GM20000 (cell line): ENCODE results near the gene LIM2.

Experiments used
- DNase-seq: peaks from one replicate; pipeline ENCODE4 v3.0.0; 2012; ENCODE audit warnings: low spot score
- CTCF ChIP-seq: IDR thresholded peaks from 2 replicates; pipeline ENCODE4 v1.5.1; 2012; ENCODE audit warnings: mild to moderate bottlenecking, control low read depth; ENCODE audit errors: extremely low read depth, missing control alignments

The LIM2 gene

DNA sequence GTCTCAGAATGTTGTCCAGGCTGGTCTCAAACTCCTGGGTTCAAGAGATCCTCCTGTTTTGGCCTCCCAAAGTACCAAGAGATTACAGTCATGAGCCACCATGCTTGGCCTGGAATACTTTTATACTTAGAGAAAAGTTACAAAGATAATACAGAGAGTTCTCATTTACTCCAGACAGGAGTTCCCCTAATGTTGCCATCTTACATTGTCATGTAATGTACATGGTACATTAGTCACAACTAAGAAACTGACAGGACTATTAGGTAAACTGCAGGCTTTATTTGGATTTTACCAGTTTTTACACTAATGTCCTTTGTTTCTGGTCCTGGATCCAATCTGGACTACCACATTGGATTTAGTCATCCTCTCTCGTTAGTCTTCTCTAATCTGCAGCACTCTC, 4.9 kb upstream of the LIM2 start:
- TF ChIP-seq CTCF, result no peak
- no peak for DNase-seq

- no peak for DNase-seq
- no peak for TF ChIP-seq CTCF
Measured at GRCh38 chr19:51391073-51391611, 3.4 kb upstream of the LIM2 start.

DNA sequence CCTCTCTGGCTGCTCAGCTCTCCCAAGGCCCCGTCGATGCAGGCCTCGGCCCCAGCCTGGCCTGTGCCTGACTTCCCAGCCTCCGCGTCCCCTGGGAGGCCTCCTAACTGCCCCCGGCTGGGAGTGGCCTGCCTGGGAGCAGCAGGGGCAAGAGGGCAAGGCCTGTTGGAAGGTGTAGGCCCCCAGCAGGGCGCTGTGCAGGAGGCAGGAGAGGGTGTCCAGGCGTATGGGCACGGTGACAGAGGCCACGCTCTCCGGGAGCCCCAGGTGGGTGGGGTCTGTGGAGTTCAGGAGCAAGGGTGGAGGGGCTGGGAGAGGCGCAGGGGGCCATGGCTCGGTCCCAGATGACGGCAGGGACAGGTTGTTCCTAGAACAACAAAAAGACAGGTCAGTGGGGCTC, 1.4 kb upstream of the LIM2 start:
- no peak for TF ChIP-seq CTCF
- no peak for DNase-seq

DNA sequence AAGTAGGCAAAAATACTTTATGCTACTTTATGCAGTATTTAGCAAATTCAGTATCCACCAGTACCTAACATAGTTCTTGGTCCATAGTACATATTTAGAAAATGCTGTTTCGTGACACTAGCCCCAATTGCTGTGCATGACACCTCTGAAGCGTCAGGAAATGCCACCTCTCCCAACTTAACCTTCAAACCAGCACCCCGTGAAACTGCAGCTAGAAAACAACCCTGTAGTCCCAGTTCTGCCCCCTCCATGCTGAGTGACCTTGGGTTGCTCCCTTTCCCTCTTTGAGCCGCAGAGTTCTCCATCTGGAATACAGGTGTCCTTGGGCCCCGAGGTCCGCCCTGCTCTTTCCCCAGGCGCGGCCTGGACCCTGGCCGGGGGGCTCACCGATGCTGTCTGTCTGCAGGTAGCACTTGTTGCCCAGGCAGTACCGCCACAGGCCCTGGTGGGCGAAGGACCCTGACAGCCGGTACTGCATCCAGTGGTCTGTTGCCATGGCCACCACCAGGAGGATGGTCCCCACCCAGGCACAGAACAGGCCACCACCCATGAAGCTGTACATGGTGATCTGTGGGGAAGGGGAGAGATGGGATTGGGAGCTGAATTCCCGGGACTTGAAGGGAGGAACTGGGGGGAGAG, 773 bp downstream of the LIM2 start:
- no peak for DNase-seq
- TF ChIP-seq CTCF, result no peak

- no peak for DNase-seq
- TF ChIP-seq CTCF, result no peak
Measured at GRCh38 chr19:51382004-51382403, 5.8 kb downstream of the LIM2 start.

GRCh38 chr19:51380379-51380778, 7.4 kb downstream of the LIM2 start:
- TF ChIP-seq CTCF, result no peak
- no peak for DNase-seq

- TF ChIP-seq CTCF, result no peak
- no peak for DNase-seq
Measured at GRCh38 chr19:51377422-51377821, 10.4 kb downstream of the LIM2 start.
